ENCODE measurements around the gene CCDC107.

DNA sequence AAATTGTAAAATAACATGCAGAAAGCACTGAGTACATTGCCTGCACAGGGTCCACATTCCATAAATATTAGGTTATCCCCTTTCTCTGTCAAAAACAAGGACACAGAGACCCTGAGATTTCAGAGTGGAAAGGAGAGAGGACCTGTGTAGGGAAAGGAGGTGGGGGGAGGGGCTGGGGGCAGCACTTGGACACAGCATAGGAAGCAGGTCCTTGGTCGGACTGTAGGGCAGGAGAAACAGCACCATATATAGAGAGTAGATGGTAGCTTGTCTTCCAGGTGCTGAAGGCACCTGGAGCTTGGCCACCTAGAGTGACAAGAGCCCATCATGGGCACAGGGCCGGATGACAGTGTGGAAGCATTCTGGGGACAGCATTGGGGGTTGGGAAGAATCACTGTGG is 29.2 kb downstream of the CCDC107 start:
- TF ChIP-seq EZH2phosphoT487 (IDR thresholded peaks at IDR 0.05; ENCODE audit: low read depth, severe bottlenecking, unreplicated experiment) (no peak), EZH2 (IDR thresholded peaks at IDR 0.05; ENCODE audit: borderline replicate concordance) (no peak)

Data from hepatocyte (in vitro differentiated cells).